OCI-LY3 (cell line): ENCODE data around the gene SCNN1A.

Source experiments
- H2AFZ ChIP-seq: fragments of 200-600, 300-600 bp; shearing (Covaris generic); 2 replicates; pipeline ENCODE4 v1.6.0; 2014; ENCODE audit warnings: antibody characterized with exemption, low read depth, low read length
- H3K27ac ChIP-seq: fragments of 200-600, 300-600 bp; sonication (generic); 2 replicates; pipeline ENCODE4 v1.5.1; 2014; ENCODE audit warnings: mild to moderate bottlenecking, low read length, moderate library complexity, mixed read lengths
- H3K27me3 ChIP-seq: fragments of 200-600, 300-600 bp; sonication (generic); 2 replicates; pipeline ENCODE4 v1.6.1; 2014; ENCODE audit warnings: low read depth, low read length, mixed read lengths
- H3K36me3 ChIP-seq: fragments of 200-600, 300-600 bp; sonication (generic); replicated peaks from 2 replicates; pipeline ENCODE3; 2014; ENCODE audit warnings: low read depth, low read length, mixed read lengths
- H3K4me1 ChIP-seq: fragments of 300-600, 200-600 bp; sonication (generic); 2 replicates; pipeline ENCODE4 v1.6.1; 2014; ENCODE audit warnings: low read length, mixed read lengths
- H3K4me2 ChIP-seq: fragments of 200-600, 300-600 bp; sonication (generic); 2 replicates; pipeline ENCODE4 v1.6.1; 2014; ENCODE audit warnings: low read length, mixed read lengths
- H3K4me3 ChIP-seq: fragments of 300-600, 200-600 bp; sonication (generic); 2 replicates; pipeline ENCODE4 v1.5.1; 2014; ENCODE audit warnings: antibody characterized with exemption, mild to moderate bottlenecking, low read length, moderate library complexity
- H3K79me2 ChIP-seq: fragments of 300-600, 200-600 bp; shearing (Covaris generic); 2 replicates; pipeline ENCODE4 v1.6.1; 2014; ENCODE audit warnings: mild to moderate bottlenecking, low read length, mixed read lengths
- H3K9ac ChIP-seq: fragments of 300-600, 200-600 bp; shearing (Covaris generic); 2 replicates; pipeline ENCODE4 v1.6.0; 2014; ENCODE audit warnings: mild to moderate bottlenecking, low read length, moderate library complexity
- H3K9me3 ChIP-seq: fragments of 200-600, 300-600 bp; shearing (Covaris generic); 2 replicates; pipeline ENCODE4 v1.6.1; 2014; ENCODE audit warnings: low read length, mixed read lengths; ENCODE audit not compliant: insufficient read depth
- H4K20me1 ChIP-seq: fragments of 200-600, 300-600 bp; sonication (generic); 2 replicates; pipeline ENCODE4 v1.6.1; 2016; ENCODE audit warnings: low read length, mixed read lengths; ENCODE audit not compliant: insufficient read depth
- EZH2phosphoT487 ChIP-seq: fragments of 200-600 bp; shearing (Covaris generic); IDR thresholded peaks from 2 replicates; pipeline ENCODE4 v1.6.1; 2018; ENCODE audit warnings: antibody characterized with exemption, mixed run types, low read depth
- TF ChIP-seq, protein P1 (sequence below): fragments of 200-600, 300-600 bp; sonication (generic); IDR thresholded peaks from 2 replicates; pipeline ENCODE4 v1.5.1; 2014; ENCODE audit warnings: antibody characterized with exemption, low read length, low read depth

Gene SCNN1A

GRCh38 chr12:6316921-6317692 is 58.3 kb downstream of the SCNN1A start:
- no peak overlapping the region for H3K27ac ChIP-seq
- H3K4me2 ChIP-seq, result no peak overlapping the region
- peaks cover 46% of the 10 kb centered on the region for H3K27me3 ChIP-seq
- H3K36me3 ChIP-seq, result no peaks in the 10 kb centered on the region
- no peak overlapping the region for H3K9ac ChIP-seq
- H3K79me2 ChIP-seq, result no peaks in the 10 kb centered on the region
- H3K4me1 ChIP-seq, result peaks cover 8% of the 10 kb centered on the region
- H3K9me3 ChIP-seq, result no peaks in the 10 kb centered on the region
- no peaks in the 10 kb centered on the region for H4K20me1 ChIP-seq
- no peak overlapping the region for H3K4me3 ChIP-seq
- TF ChIP-seq EZH2phosphoT487, result no peak
- TF ChIP-seq, protein P1, sequence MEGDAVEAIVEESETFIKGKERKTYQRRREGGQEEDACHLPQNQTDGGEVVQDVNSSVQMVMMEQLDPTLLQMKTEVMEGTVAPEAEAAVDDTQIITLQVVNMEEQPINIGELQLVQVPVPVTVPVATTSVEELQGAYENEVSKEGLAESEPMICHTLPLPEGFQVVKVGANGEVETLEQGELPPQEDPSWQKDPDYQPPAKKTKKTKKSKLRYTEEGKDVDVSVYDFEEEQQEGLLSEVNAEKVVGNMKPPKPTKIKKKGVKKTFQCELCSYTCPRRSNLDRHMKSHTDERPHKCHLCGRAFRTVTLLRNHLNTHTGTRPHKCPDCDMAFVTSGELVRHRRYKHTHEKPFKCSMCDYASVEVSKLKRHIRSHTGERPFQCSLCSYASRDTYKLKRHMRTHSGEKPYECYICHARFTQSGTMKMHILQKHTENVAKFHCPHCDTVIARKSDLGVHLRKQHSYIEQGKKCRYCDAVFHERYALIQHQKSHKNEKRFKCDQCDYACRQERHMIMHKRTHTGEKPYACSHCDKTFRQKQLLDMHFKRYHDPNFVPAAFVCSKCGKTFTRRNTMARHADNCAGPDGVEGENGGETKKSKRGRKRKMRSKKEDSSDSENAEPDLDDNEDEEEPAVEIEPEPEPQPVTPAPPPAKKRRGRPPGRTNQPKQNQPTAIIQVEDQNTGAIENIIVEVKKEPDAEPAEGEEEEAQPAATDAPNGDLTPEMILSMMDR, result no peak
- no peak overlapping the region for H2AFZ ChIP-seq

GRCh38 chr12:6315704-6316597 is 59.4 kb downstream of the SCNN1A start:
- Histone ChIP-seq H3K4me1 (peaks cover 8% of the 10 kb centered on the region), H3K9ac (no peak overlapping the region), H3K4me3 (no peak overlapping the region), H3K27ac (no peak overlapping the region), H3K4me2 (no peak overlapping the region), H2AFZ (no peak overlapping the region), H4K20me1 (no peaks in the 10 kb centered on the region), H3K9me3 (no peaks in the 10 kb centered on the region), H3K36me3 (no peaks in the 10 kb centered on the region), H3K79me2 (no peaks in the 10 kb centered on the region), H3K27me3 (peaks cover 39% of the 10 kb centered on the region)
- TF ChIP-seq EZH2phosphoT487, result no peak
- TF ChIP-seq, protein P1, result no peak

DNA sequence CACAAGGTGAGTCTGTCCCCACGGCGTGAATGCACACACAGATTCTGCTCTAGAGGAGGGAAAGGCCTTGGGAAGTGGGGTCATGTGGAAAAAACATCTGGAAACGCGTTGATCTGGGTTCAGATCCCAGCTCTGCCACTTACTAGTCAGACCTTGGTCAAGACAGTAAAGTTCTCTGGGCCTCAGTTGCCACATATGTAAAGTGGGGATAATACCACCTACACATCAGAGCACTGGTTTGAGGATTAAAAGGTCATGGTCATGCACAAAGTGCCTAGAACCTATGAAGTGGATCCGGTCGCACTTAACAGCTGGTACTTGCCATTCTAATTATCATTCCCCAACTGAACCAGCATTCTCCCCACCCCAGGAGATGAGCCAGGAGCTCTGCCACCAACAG is 60.2 kb downstream of the SCNN1A start:
- H2AFZ ChIP-seq, result no peak overlapping the region
- H3K4me1 ChIP-seq, result peaks cover 8% of the 10 kb centered on the region
- H3K79me2 ChIP-seq, result no peaks in the 10 kb centered on the region
- no peaks in the 10 kb centered on the region for H3K9me3 ChIP-seq
- H4K20me1 ChIP-seq, result no peaks in the 10 kb centered on the region
- H3K27ac ChIP-seq, result no peak overlapping the region
- no peak overlapping the region for H3K9ac ChIP-seq
- peaks cover 32% of the 10 kb centered on the region for H3K27me3 ChIP-seq
- TF ChIP-seq EZH2phosphoT487, result no peak
- TF ChIP-seq, protein P1, result no peak
- H3K36me3 ChIP-seq, result no peaks in the 10 kb centered on the region
- no peak overlapping the region for H3K4me2 ChIP-seq
- no peak overlapping the region for H3K4me3 ChIP-seq

DNA sequence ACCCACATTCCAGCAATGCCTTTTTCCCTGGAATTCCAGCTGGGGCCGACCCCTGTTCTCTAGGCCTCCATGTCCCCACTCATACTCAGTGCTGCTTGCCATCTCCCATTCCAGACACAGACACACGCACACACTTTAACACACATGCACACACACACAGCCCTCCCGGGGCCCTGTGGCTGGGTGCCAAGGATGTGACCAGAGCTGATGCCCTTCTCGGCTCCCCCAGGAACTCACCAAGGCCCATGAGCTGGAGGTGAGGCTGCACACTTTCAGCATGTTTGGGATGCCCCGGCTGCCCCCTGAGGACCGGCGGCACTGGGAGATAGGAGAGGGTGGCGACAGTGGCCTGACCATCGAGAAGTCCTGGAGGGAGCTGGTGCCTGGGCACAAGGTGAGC is 60.6 kb downstream of the SCNN1A start:
- no peak overlapping the region for H2AFZ ChIP-seq
- no peaks in the 10 kb centered on the region for H3K36me3 ChIP-seq
- H3K4me1 ChIP-seq, result peaks cover 8% of the 10 kb centered on the region
- H4K20me1 ChIP-seq, result no peaks in the 10 kb centered on the region
- H3K9ac ChIP-seq, result no peak overlapping the region
- no peak overlapping the region for H3K4me3 ChIP-seq
- no peak overlapping the region for H3K4me2 ChIP-seq
- H3K27me3 ChIP-seq, result peaks cover 27% of the 10 kb centered on the region
- no peaks in the 10 kb centered on the region for H3K79me2 ChIP-seq
- H3K9me3 ChIP-seq, result no peaks in the 10 kb centered on the region
- TF ChIP-seq, protein P1, result no peak
- no peak for TF ChIP-seq EZH2phosphoT487
- H3K27ac ChIP-seq, result no peak overlapping the region
